HEK293 (cell line): ENCODE results near the gene APOL1.
A peak's percentile ranks its signal among the peaks of the same experiment; 100 is the strongest.

ENCODE experiments used
- AEBP2 ChIP-seq: fragments of 450-650 bp; formaldehyde crosslinking; IDR thresholded peaks from 2 replicates; pipeline ENCODE4 v1.5.1; 2016; ENCODE audit warnings: missing biosample characterization, missing genetic modification characterization, borderline replicate concordance
- EGR2 ChIP-seq: fragments of 450-650 bp; formaldehyde crosslinking; IDR thresholded peaks from 2 replicates; pipeline ENCODE4 v1.5.1; 2016; ENCODE audit warnings: low read depth, missing biosample characterization, missing genetic modification characterization
- HIC1 ChIP-seq: fragments of 450-650 bp; formaldehyde crosslinking; IDR thresholded peaks from 2 replicates; pipeline ENCODE4 v1.5.1; 2016; ENCODE audit warnings: missing biosample characterization, missing genetic modification characterization
- HOXD13 ChIP-seq: sonication (generic); formaldehyde crosslinking; IDR thresholded peaks from 2 replicates; pipeline ENCODE4 v1.8.0; 2022; ENCODE audit warnings: missing genetic modification reagents, borderline replicate concordance
- INSM2 ChIP-seq: fragments of 450-650 bp; formaldehyde crosslinking; IDR thresholded peaks from 2 replicates; pipeline ENCODE4 v1.5.1; 2016; ENCODE audit warnings: missing biosample characterization, missing genetic modification characterization
- RBAK ChIP-seq: fragments of 450-650 bp; formaldehyde crosslinking; IDR thresholded peaks from 2 replicates; pipeline ENCODE4 v1.5.1; 2016; ENCODE audit warnings: missing biosample characterization, missing genetic modification characterization
- SP7 ChIP-seq: fragments of 450-650 bp; formaldehyde crosslinking; IDR thresholded peaks from 2 replicates; pipeline ENCODE4 v1.5.1; 2016; ENCODE audit warnings: missing biosample characterization, missing genetic modification characterization
- YY1 ChIP-seq: fragments of 450-650 bp; formaldehyde crosslinking; IDR thresholded peaks from 2 replicates; pipeline ENCODE4 v1.5.1; 2018; ENCODE audit warnings: missing biosample characterization, missing genetic modification characterization
- ZBTB1 ChIP-seq: fragments of 450-650 bp; formaldehyde crosslinking; IDR thresholded peaks from 2 replicates; pipeline ENCODE4 v1.5.1; 2016; ENCODE audit warnings: missing biosample characterization, missing genetic modification characterization
- ZBTB20 ChIP-seq: fragments of 450-650 bp; formaldehyde crosslinking; IDR thresholded peaks from 2 replicates; pipeline ENCODE4 v1.5.1; 2016; ENCODE audit warnings: missing biosample characterization, missing genetic modification characterization
- ZBTB8A ChIP-seq: fragments of 450-650 bp; formaldehyde crosslinking; IDR thresholded peaks from 2 replicates; pipeline ENCODE4 v1.5.1; 2016; ENCODE audit warnings: missing biosample characterization, missing genetic modification characterization
- ZFP3 ChIP-seq: fragments of 450-650 bp; formaldehyde crosslinking; IDR thresholded peaks from 2 replicates; pipeline ENCODE4 v1.5.1; 2016; ENCODE audit warnings: low read depth, missing biosample characterization, missing genetic modification characterization
- ZNF121 ChIP-seq: fragments of 450-650 bp; formaldehyde crosslinking; IDR thresholded peaks from 2 replicates; pipeline ENCODE4 v1.5.1; 2016; ENCODE audit warnings: missing biosample characterization, missing genetic modification characterization
- ZNF16 ChIP-seq: fragments of 450-650 bp; formaldehyde crosslinking; IDR thresholded peaks from 2 replicates; pipeline ENCODE4 v1.5.1; 2016; ENCODE audit warnings: low read depth, missing biosample characterization, missing genetic modification characterization
- ZNF223 ChIP-seq: fragments of 450-650 bp; formaldehyde crosslinking; IDR thresholded peaks from 2 replicates; pipeline ENCODE4 v1.5.1; 2016; ENCODE audit warnings: missing biosample characterization, missing genetic modification characterization
- ZNF266 ChIP-seq: fragments of 450-650 bp; formaldehyde crosslinking; IDR thresholded peaks from 2 replicates; pipeline ENCODE4 v1.5.1; 2016; ENCODE audit warnings: missing biosample characterization, missing genetic modification characterization, low read depth
- ZNF354C ChIP-seq: fragments of 450-650 bp; formaldehyde crosslinking; IDR thresholded peaks from 2 replicates; pipeline ENCODE4 v1.5.1; 2016; ENCODE audit warnings: missing biosample characterization, missing genetic modification characterization, low read depth, borderline replicate concordance
- ZNF391 ChIP-seq: fragments of 450-650 bp; formaldehyde crosslinking; IDR thresholded peaks from 2 replicates; pipeline ENCODE4 v1.5.1; 2016; ENCODE audit warnings: low read depth, missing biosample characterization, missing genetic modification characterization, borderline replicate concordance
- ZNF473 ChIP-seq: fragments of 450-650 bp; formaldehyde crosslinking; IDR thresholded peaks from 2 replicates; pipeline ENCODE4 v1.5.1; 2017; ENCODE audit warnings: missing biosample characterization, missing genetic modification characterization
- ZNF544 ChIP-seq: fragments of 450-650 bp; formaldehyde crosslinking; IDR thresholded peaks from 2 replicates; pipeline ENCODE4 v1.5.0; 2017; ENCODE audit warnings: missing biosample characterization, missing genetic modification characterization
- ZNF548 ChIP-seq: fragments of 450-650 bp; formaldehyde crosslinking; IDR thresholded peaks from 2 replicates; pipeline ENCODE4 v1.5.1; 2016; ENCODE audit warnings: missing biosample characterization, missing genetic modification characterization
- ZNF600 ChIP-seq: fragments of 450-650 bp; formaldehyde crosslinking; IDR thresholded peaks from 2 replicates; pipeline ENCODE4 v1.5.1; 2016; ENCODE audit warnings: missing biosample characterization, missing genetic modification characterization
- ZNF658 ChIP-seq: fragments of 450-650 bp; formaldehyde crosslinking; IDR thresholded peaks from 2 replicates; pipeline ENCODE4; 2016; ENCODE audit warnings: missing biosample characterization, missing genetic modification characterization
- ZNF792 ChIP-seq: fragments of 450-650 bp; formaldehyde crosslinking; IDR thresholded peaks from 2 replicates; pipeline ENCODE4 v1.5.1; 2016; ENCODE audit warnings: missing biosample characterization, missing genetic modification characterization
- ZNF843 ChIP-seq: fragments of 450-650 bp; formaldehyde crosslinking; IDR thresholded peaks from 2 replicates; pipeline ENCODE4 v1.5.1; 2016; ENCODE audit warnings: missing biosample characterization, missing genetic modification characterization
- ZXDB ChIP-seq: fragments of 450-650 bp; formaldehyde crosslinking; IDR thresholded peaks from 2 replicates; pipeline ENCODE4 v1.5.1; 2016; ENCODE audit warnings: missing biosample characterization, missing genetic modification characterization
- TF ChIP-seq, protein P1 (sequence below): fragments of 450-650 bp; formaldehyde crosslinking; IDR thresholded peaks from 2 replicates; pipeline ENCODE4 v1.5.1; 2017; ENCODE audit warnings: missing biosample characterization, missing genetic modification characterization
- TF ChIP-seq, protein P2 (sequence below): fragments of 450-650 bp; formaldehyde crosslinking; conservative IDR thresholded peaks from 2 replicates; pipeline ENCODE4 v1.5.1; 2016; ENCODE audit warnings: low read depth, missing biosample characterization, missing genetic modification characterization

Gene APOL1

GRCh38 chr22:36239401-36240171 lies 13.3 kb upstream of the APOL1 start, which contains the start of gene APOL2 (continued):
- no peak for TF ChIP-seq HIC1 (tag by site-specific recombination)
- TF ChIP-seq ZNF354C (tag by site-specific recombination): no peak
- no peak for TF ChIP-seq ZNF544 (tag by site-specific recombination)
- TF ChIP-seq YY1 (tag by site-specific recombination): no peak
- TF ChIP-seq ZNF843 (tag by site-specific recombination): no peak
- no peak for TF ChIP-seq RBAK
- TF ChIP-seq ZNF658 (tag by site-specific recombination): no peak
- TF ChIP-seq ZNF792: no peak
- no peak for TF ChIP-seq ZNF266 (tag by site-specific recombination)
- TF ChIP-seq INSM2 (tag by site-specific recombination): peak; percentile 11; the same call in 1 of the 2 replicates
- no peak for TF ChIP-seq ZBTB8A (tag by site-specific recombination)
- TF ChIP-seq ZNF223 (tag by site-specific recombination): no peak
- no peak for TF ChIP-seq ZNF473 (tag by site-specific recombination)
- peak; percentile 58; the same call in 1 of the 2 replicates for TF ChIP-seq EGR2 (tag by site-specific recombination)
- no peak for TF ChIP-seq ZBTB1 (tag by site-specific recombination)
- TF ChIP-seq ZFP3 (tag by site-specific recombination): no peak
- TF ChIP-seq ZNF600 (tag by site-specific recombination): peak; percentile 81
- TF ChIP-seq ZNF548 (tag by site-specific recombination): no peak
- TF ChIP-seq ZNF121 (tag by site-specific recombination): no peak
- TF ChIP-seq ZBTB20 (tag by site-specific recombination): no peak
- no peak for TF ChIP-seq HOXD13 (CRISPR knock-in tag)
- no peak for TF ChIP-seq ZNF391
- TF ChIP-seq SP7 (tag by site-specific recombination): peak; percentile 31; the same call in 1 of the 2 replicates
- TF ChIP-seq AEBP2 (tag by site-specific recombination): no peak
- TF ChIP-seq, protein P1, sequence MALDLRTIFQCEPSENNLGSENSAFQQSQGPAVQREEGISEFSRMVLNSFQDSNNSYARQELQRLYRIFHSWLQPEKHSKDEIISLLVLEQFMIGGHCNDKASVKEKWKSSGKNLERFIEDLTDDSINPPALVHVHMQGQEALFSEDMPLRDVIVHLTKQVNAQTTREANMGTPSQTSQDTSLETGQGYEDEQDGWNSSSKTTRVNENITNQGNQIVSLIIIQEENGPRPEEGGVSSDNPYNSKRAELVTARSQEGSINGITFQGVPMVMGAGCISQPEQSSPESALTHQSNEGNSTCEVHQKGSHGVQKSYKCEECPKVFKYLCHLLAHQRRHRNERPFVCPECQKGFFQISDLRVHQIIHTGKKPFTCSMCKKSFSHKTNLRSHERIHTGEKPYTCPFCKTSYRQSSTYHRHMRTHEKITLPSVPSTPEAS (tag by site-specific recombination): no peak
- TF ChIP-seq, protein P2, sequence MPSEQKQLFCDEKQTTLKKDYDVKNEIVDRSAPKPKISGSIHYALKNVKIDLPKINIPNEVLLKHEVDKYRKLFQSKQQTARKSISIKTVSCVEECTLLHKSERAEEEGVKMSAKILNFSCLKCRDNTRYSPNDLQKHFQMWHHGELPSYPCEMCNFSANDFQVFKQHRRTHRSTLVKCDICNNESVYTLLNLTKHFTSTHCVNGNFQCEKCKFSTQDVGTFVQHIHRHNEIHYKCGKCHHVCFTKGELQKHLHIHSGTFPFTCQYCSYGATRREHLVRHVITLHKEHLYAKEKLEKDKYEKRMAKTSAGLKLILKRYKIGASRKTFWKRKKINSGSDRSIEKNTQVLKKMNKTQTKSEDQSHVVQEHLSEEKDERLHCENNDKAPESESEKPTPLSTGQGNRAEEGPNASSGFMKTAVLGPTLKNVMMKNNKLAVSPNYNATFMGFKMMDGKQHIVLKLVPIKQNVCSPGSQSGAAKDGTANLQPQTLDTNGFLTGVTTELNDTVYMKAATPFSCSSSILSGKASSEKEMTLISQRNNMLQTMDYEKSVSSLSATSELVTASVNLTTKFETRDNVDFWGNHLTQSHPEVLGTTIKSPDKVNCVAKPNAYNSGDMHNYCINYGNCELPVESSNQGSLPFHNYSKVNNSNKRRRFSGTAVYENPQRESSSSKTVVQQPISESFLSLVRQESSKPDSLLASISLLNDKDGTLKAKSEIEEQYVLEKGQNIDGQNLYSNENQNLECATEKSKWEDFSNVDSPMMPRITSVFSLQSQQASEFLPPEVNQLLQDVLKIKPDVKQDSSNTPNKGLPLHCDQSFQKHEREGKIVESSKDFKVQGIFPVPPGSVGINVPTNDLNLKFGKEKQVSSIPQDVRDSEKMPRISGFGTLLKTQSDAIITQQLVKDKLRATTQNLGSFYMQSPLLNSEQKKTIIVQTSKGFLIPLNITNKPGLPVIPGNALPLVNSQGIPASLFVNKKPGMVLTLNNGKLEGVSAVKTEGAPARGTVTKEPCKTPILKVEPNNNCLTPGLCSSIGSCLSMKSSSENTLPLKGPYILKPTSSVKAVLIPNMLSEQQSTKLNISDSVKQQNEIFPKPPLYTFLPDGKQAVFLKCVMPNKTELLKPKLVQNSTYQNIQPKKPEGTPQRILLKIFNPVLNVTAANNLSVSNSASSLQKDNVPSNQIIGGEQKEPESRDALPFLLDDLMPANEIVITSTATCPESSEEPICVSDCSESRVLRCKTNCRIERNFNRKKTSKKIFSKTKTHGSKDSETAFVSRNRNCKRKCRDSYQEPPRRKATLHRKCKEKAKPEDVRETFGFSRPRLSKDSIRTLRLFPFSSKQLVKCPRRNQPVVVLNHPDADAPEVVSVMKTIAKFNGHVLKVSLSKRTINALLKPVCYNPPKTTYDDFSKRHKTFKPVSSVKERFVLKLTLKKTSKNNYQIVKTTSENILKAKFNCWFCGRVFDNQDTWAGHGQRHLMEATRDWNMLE (tag by site-specific recombination): peak; percentile 42; the same call in 1 of the 2 replicates
- peak; percentile 61; the same call in 1 of the 2 replicates for TF ChIP-seq ZXDB (tag by site-specific recombination)
- TF ChIP-seq ZNF16: no peak
